ENCODE measurements around the gene ADAMTS5. TPM values are rescaled to one million over a fixed set of nuclear protein-coding genes. Genes with fewer than 3 reads are reported as not detected.

The ADAMTS5 gene
- total RNA-seq, 2 experiments from 2014 or later = not detected

- ChIA-PET CTCF (interaction anchor here (0.6 kb wide), 1 partner anchor 60 kb away, joined by 6 read pairs; no protein-coding TSS in a partner anchor), POLR2A (no interaction called here)
Measured at GRCh38 chr21:26892151-26892550, 74.7 kb downstream of the ADAMTS5 start.

- CTCF ChIA-PET = no interaction called here
Measured at GRCh38 chr21:26888931-26889330, 78.0 kb downstream of the ADAMTS5 start.

GRCh38 chr21:26888256-26888655 lies 78.6 kb downstream of the ADAMTS5 start:
- POLR2A ChIA-PET = no interaction called here
- CTCF ChIA-PET = no interaction called here

More at GRCh38 chr21:26888931-26889330, 78.0 kb downstream of the ADAMTS5 start:
- POLR2A ChIA-PET = no interaction called here

- CTCF ChIA-PET = no interaction called here
- POLR2A ChIA-PET = no interaction called here
Measured at GRCh38 chr21:26887251-26887650, 79.6 kb downstream of the ADAMTS5 start.

GRCh38 chr21:26884436-26884835 lies 82.5 kb downstream of the ADAMTS5 start:
- ChIA-PET CTCF (no interaction called here), POLR2A (no interaction called here)

GRCh38 chr21:26883768-26884167 lies 83.1 kb downstream of the ADAMTS5 start:
- POLR2A ChIA-PET = no interaction called here
- CTCF ChIA-PET = no interaction called here

GRCh38 chr21:26881504-26882228 lies 85.2 kb downstream of the ADAMTS5 start:
- CTCF ChIA-PET = no interaction called here
- POLR2A ChIA-PET = no interaction called here

GRCh38 chr21:26877018-26877417 lies 89.9 kb downstream of the ADAMTS5 start:
- ChIA-PET POLR2A (no interaction called here), CTCF (no interaction called here)

GRCh38 chr21:26874347-26874746 lies 92.5 kb downstream of the ADAMTS5 start:
- POLR2A ChIA-PET = interaction anchor here (0.6 kb wide), 1 partner anchor 577 kb away, joined by 3 read pairs; no protein-coding TSS in a partner anchor

More at GRCh38 chr21:26874347-26874746, 92.5 kb downstream of the ADAMTS5 start:
- CTCF ChIA-PET = no interaction called here

Other genes starting within 250 kb of the ADAMTS5 start
- gene ADAMTS1, start 121.7 kb downstream of the ADAMTS5 start, total RNA-seq = under 1 TPM in 1 of 2 experiments, not detected in 1; 0.08 TPM

Data from activated CD8-positive, alpha-beta memory T cell treated with anti-CD3 and anti-CD28 coated beads for 36 hours (primary cell).